Lower leg skin (tissue), 4 donors: ENCODE results near the gene LENG1. TPM values are rescaled to one million over a fixed set of nuclear protein-coding genes. Genes with fewer than 3 reads are reported as not detected.

Experiments
- DNase-seq, 2 donors: peaks; one replicate each; pipeline ENCODE4 v3.0.0-alpha.2; 2019; ENCODE audit warnings: low spot score in 2 of 2
- H3K4me3 ChIP-seq: fragments of 200-600 bp; sonication (generic); 2 replicates; pipeline ENCODE4 v1.5.1; 2017; ENCODE audit warnings: mild to moderate bottlenecking, low read depth; ENCODE audit not compliant: poor library complexity, severe bottlenecking
- CTCF ChIP-seq, 3 donors: fragments of 450-650 bp; IDR thresholded peaks; one replicate each; pipeline ENCODE4 v1.5.1; 2016; ENCODE audit warnings: antibody characterized with exemption in 3 of 3, mild to moderate bottlenecking in 3 of 3, moderate library complexity in 2 of 3
- POLR2A ChIP-seq, 2 donors: fragments of 450-650 bp; IDR thresholded peaks; one replicate each; pipeline ENCODE4 v1.6.1; 2016 to 2017; ENCODE audit warnings: antibody characterized with exemption in 2 of 2, mild to moderate bottlenecking in 1 of 2, moderate library complexity in 1 of 2
- WGBS, 2 donors: methylation state at CpG; one replicate each; pipeline ENCODE4 v1.1.5; 2018; 5-methylcytosine and 5-hydroxymethylcytosine counted together
- intact Hi-C: fragments of 100-400 bp; cut with DNase I; formaldehyde crosslinking; loops from one replicate; pipeline ENCODE4 v1.15.0; 2023; ENCODE audit warnings: low total_unique reads
- total RNA-seq, 4 donors: library from RNA; depleted of rRNA; stranded (reverse); fragments of >200 nt; gene quantifications; one replicate each; pipeline ENCODE4 v1.1.0, GENCODE V29; 2016

The LENG1 gene
- total RNA-seq, 4 donors from 2014 or later: 6.0 to 8.4 (median 6.6) TPM

- H3K4me3 ChIP-seq: no peak overlapping the region
- intact Hi-C loops: no loop called here
- TF ChIP-seq POLR2A (IDR thresholded peaks at IDR 0.05) (no peak), CTCF (IDR thresholded peaks at IDR 0.05) (no peak)
- 83 to 85% methylated on average over 6 to 7 of the region's 7 CpGs for WGBS, 2 donors
- no peak for DNase-seq
These were observed 51.0 kb downstream of the LENG1 start for GRCh38 chr19:54108496-54108895.

DNA sequence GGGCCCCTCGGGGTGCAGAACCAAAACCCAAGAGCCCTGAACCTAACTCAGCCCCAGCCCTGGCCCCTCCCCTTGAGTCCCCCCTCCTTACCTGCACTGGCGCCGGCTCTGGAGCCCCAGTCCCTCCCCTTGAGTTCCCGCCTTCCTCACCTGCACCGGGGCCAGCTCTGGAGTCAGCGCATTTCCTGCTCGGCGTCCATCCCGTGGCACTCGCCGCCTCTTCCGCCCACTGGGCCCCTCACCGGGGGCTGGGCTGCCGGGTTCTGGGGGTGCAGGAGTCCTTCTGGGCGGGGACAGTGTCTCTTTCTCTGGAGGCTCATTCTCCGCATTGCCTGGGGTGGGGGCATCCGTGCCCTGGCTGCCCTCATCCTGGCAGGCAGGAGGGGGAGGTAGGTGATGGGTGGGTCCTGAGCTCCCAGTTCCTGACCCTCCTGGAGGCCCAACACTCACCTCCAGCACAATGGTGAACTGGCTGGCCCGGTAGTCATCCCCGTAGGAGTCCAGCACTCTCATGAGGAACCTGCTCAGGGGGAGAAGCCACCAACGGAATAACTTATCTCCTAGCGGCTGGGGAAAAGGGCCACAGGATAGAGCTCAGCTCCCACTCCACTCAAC is 51.5 kb downstream of the LENG1 start:
- 76 to 82% methylated on average over 21 of the region's 21 CpGs for WGBS, 2 donors
- TF ChIP-seq POLR2A (IDR thresholded peaks at IDR 0.05): no peak
- no peak for TF ChIP-seq CTCF (IDR thresholded peaks at IDR 0.05)
- no peak for DNase-seq
- intact Hi-C loops: no loop called here
- no peak overlapping the region for H3K4me3 ChIP-seq

GRCh38 chr19:54106716-54107115 is 52.8 kb downstream of the LENG1 start:
- WGBS, 2 donors: 81% methylated on average over 15 of the region's 15 CpGs
- no peak for DNase-seq
- no peak overlapping the region for H3K4me3 ChIP-seq
- TF ChIP-seq CTCF (IDR thresholded peaks at IDR 0.05) (no peak), POLR2A (IDR thresholded peaks at IDR 0.05) (no peak)
- intact Hi-C loops: no loop called here

DNA sequence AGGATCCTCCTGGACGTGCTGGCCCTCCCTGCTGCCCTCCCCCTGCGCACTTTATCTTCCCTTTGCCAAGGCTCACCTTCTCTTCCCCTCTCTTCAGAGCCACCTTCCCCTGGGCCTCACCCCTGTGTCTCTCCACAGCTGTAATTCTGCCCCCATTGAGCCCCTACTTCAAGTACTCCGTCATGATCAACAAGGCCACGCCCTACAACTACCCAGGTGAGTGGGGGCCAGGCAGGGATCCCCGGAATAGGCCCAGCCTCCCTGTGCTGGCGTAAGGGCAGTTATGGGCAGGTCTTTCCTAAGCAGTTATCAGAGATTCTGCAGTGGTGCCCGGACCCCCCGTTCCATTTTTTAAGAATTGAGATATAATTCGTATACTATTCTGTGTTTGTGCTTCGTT is 53.7 kb downstream of the LENG1 start:
- no peak for TF ChIP-seq POLR2A (IDR thresholded peaks at IDR 0.05)
- no peak for TF ChIP-seq CTCF (IDR thresholded peaks at IDR 0.05)
- no peak overlapping the region for H3K4me3 ChIP-seq
- no peak for DNase-seq
- 92% methylated on average over 10 of the region's 10 CpGs for WGBS, 2 donors
- intact Hi-C loops: no loop called here

Other genes with a start within 250 kb of the LENG1 start
- gene CACNG8, start 196.8 kb downstream of the LENG1 start, total RNA-seq: under 1 TPM in 2 of 4 donors, not detected in 2; 0.05 to 0.08 TPM
- not detected for gene CACNG6, start 168.1 kb downstream of the LENG1 start, total RNA-seq
- gene VSTM1, start 95.8 kb downstream of the LENG1 start, total RNA-seq: not detected
- not detected for gene TARM1, start 78.4 kb downstream of the LENG1 start, total RNA-seq
- 1 to 10 TPM; 1.9 to 6.5 (median 3.7) TPM for gene OSCAR, start 58.9 kb downstream of the LENG1 start, total RNA-seq
- gene NDUFA3, start 56.9 kb downstream of the LENG1 start, total RNA-seq: 10 to 100 TPM in 3 of 4 donors, 1 to 10 TPM in 1; 2.7 to 39.4 (median 30.2) TPM
- 10 to 100 TPM; 11.1 to 20.4 (median 16.0) TPM for gene TFPT, start 44.1 kb downstream of the LENG1 start, total RNA-seq
- gene PRPF31, start 44.0 kb downstream of the LENG1 start, total RNA-seq: 10 to 100 TPM; 39.2 to 65.1 (median 47.3) TPM
- gene CNOT3, start 22.0 kb downstream of the LENG1 start, total RNA-seq: 10 to 100 TPM; 19.5 to 56.9 (median 37.1) TPM
- 1 to 10 TPM; 2.4 to 9.3 (median 6.3) TPM for gene TMC4, start 13.4 kb upstream of the LENG1 start, total RNA-seq
- gene MBOAT7, start 29.9 kb upstream of the LENG1 start, total RNA-seq: 100 to 1,000 TPM in 1 of 4 donors, 10 to 100 TPM in 3; 57.4 to 117 (median 62.2) TPM
- 100 to 1,000 TPM in 2 of 4 donors, 10 to 100 TPM in 2; 80.5 to 118 (median 107) TPM for gene TSEN34, start 31.6 kb upstream of the LENG1 start, total RNA-seq
- 1,000 to 10,000 TPM; 2,457 to 3,045 (median 2,759) TPM for gene RPS9, start 41.1 kb upstream of the LENG1 start, total RNA-seq
- 1 to 10 TPM in 2 of 4 donors, under 1 TPM in 2; 0.65 to 7.7 (median 3.5) TPM for gene LILRB3, start 63.3 kb upstream of the LENG1 start, total RNA-seq
- gene LILRA6, start 83.1 kb upstream of the LENG1 start, total RNA-seq: 1 to 10 TPM in 2 of 4 donors, under 1 TPM in 1, not detected in 1; 0.98 to 1.6 (median 1.5) TPM
- gene LILRB5, start 97.6 kb upstream of the LENG1 start, total RNA-seq: 1 to 10 TPM; 2.5 to 4.9 (median 4.1) TPM
- gene LILRB2, start 121.4 kb upstream of the LENG1 start, total RNA-seq: 1 to 10 TPM in 2 of 4 donors, under 1 TPM in 2; 0.78 to 1.6 (median 1.1) TPM
- 1 to 10 TPM in 1 of 4 donors, under 1 TPM in 1, not detected in 2; 0.59 to 2.4 TPM for gene LILRA5, start 153.4 kb upstream of the LENG1 start, total RNA-seq
- 1 to 10 TPM in 1 of 4 donors, under 1 TPM in 1, not detected in 2; 0.84 to 6.2 TPM for gene LILRA4, start 179.4 kb upstream of the LENG1 start, total RNA-seq
- 1 to 10 TPM in 2 of 4 donors, under 1 TPM in 2; 0.19 to 4.2 (median 2.0) TPM for gene LAIR1, start 205.2 kb upstream of the LENG1 start, total RNA-seq